SK-N-SH treated with all-trans-retinoic acid at 6 μM for 48 hours (cell line): ENCODE measurements around the gene TCF12.
A peak's percentile ranks its signal among the peaks of the same experiment; 100 is the strongest.

Source experiments
- ATAC-seq: fragments of 200-7000 bp; cut with Tn5 transposase; 3 replicates; pipeline ENCODE4 v1.9.1; 2020; ENCODE audit warnings: mild to moderate bottlenecking, moderate library complexity
- ARNTL ChIP-seq: fragments of 450-650 bp; formaldehyde crosslinking; IDR thresholded peaks from 2 replicates; pipeline ENCODE4 v1.5.0; 2020; ENCODE audit warnings: low read depth, mild to moderate bottlenecking, moderate library complexity, borderline replicate concordance
- BACH2 ChIP-seq: fragments of 250-450 bp; sonication (Bioruptor Pico); IDR thresholded peaks from 2 replicates; pipeline ENCODE4 v1.9.0; 2021; ENCODE audit warnings: mild to moderate bottlenecking, borderline replicate concordance
- CREB5 ChIP-seq: fragments of 250-450 bp; sonication (Bioruptor Pico); IDR thresholded peaks from 2 replicates; pipeline ENCODE4 v1.5.1; 2020; ENCODE audit warnings: low read depth, mild to moderate bottlenecking, moderate library complexity
- CSRNP3 ChIP-seq: fragments of 250-450 bp; sonication (Bioruptor Pico); IDR thresholded peaks from 2 replicates; pipeline ENCODE4 v1.5.1; 2021; ENCODE audit warnings: mild to moderate bottlenecking, moderate library complexity
- ESRRG ChIP-seq: fragments of 250-450 bp; sonication (Bioruptor Pico); IDR thresholded peaks from 2 replicates; pipeline ENCODE4 v1.6.1; 2021; ENCODE audit warnings: mild to moderate bottlenecking
- ISL1 ChIP-seq: fragments of 250-450 bp; sonication (Bioruptor Pico); IDR thresholded peaks from 2 replicates; pipeline ENCODE4 v2.1.2; 2022; ENCODE audit warnings: mild to moderate bottlenecking, moderate library complexity
- OSR1 ChIP-seq: fragments of 250-450 bp; sonication (Bioruptor Pico); IDR thresholded peaks from 2 replicates; pipeline ENCODE4 v1.8.0; 2022; ENCODE audit warnings: moderate library complexity, mild to moderate bottlenecking, inconsistent platforms
- PATZ1 ChIP-seq: fragments of 250-450 bp; sonication (Bioruptor Pico); IDR thresholded peaks from 2 replicates; pipeline ENCODE4 v1.8.0; 2020; ENCODE audit warnings: mild to moderate bottlenecking, moderate library complexity, borderline replicate concordance
- POU6F1 ChIP-seq: fragments of 250-450 bp; sonication (Bioruptor Pico); IDR thresholded peaks from 2 replicates; pipeline ENCODE4 v1.8.0; 2021; ENCODE audit warnings: low read depth, mild to moderate bottlenecking, moderate library complexity, borderline replicate concordance
- RARB ChIP-seq: fragments of 250-450 bp; sonication (Bioruptor Pico); IDR thresholded peaks from 2 replicates; pipeline ENCODE4 v1.8.0; 2021; ENCODE audit warnings: mild to moderate bottlenecking, moderate library complexity
- SNAI2 ChIP-seq: fragments of 250-450 bp; sonication (Bioruptor Pico); IDR thresholded peaks from 2 replicates; pipeline ENCODE4 v1.5.0; 2020; ENCODE audit warnings: mild to moderate bottlenecking, moderate library complexity
- TCF4 ChIP-seq: fragments of 250-450 bp; sonication (Bioruptor Pico); IDR thresholded peaks from 2 replicates; pipeline ENCODE4 v1.8.0; 2021; ENCODE audit warnings: mild to moderate bottlenecking, moderate library complexity, borderline replicate concordance
- TOX ChIP-seq: fragments of 250-450 bp; sonication (Bioruptor Pico); IDR thresholded peaks from 2 replicates; pipeline ENCODE4 v1.8.0; 2021; ENCODE audit warnings: mild to moderate bottlenecking, moderate library complexity, borderline replicate concordance
- TSHZ2 ChIP-seq: fragments of 250-450 bp; sonication (Bioruptor Pico); IDR thresholded peaks from 2 replicates; pipeline ENCODE4 v1.5.0; 2020; ENCODE audit warnings: mild to moderate bottlenecking, moderate library complexity
- ZC3H10 ChIP-seq: fragments of 250-450 bp; sonication (Bioruptor Pico); IDR thresholded peaks from 2 replicates; pipeline ENCODE4 v1.5.1; 2021; ENCODE audit warnings: mild to moderate bottlenecking, moderate library complexity
- ZFP3 ChIP-seq: fragments of 250-450 bp; sonication (Bioruptor Pico); IDR thresholded peaks from 2 replicates; pipeline ENCODE4 v1.5.0; 2020; ENCODE audit warnings: mild to moderate bottlenecking, moderate library complexity
- ZFP30 ChIP-seq: fragments of 450-650 bp; formaldehyde crosslinking; IDR thresholded peaks from 2 replicates; pipeline ENCODE4 v1.5.0; 2022; ENCODE audit warnings: mild to moderate bottlenecking, moderate library complexity
- ZNF565 ChIP-seq: fragments of 450-650 bp; formaldehyde crosslinking; conservative IDR thresholded peaks from 2 replicates; pipeline ENCODE4 v1.5.0; 2020; ENCODE audit warnings: low read depth, mild to moderate bottlenecking, moderate library complexity
- ZNF70 ChIP-seq: fragments of 450-650 bp; formaldehyde crosslinking; IDR thresholded peaks from 2 replicates; pipeline ENCODE4 v1.5.0; 2020; ENCODE audit warnings: mild to moderate bottlenecking, moderate library complexity
- ZNF8 ChIP-seq: fragments of 450-650 bp; formaldehyde crosslinking; IDR thresholded peaks from 2 replicates; pipeline ENCODE4 v1.5.0; 2020; ENCODE audit warnings: mild to moderate bottlenecking, moderate library complexity

The TCF12 gene

GRCh38 chr15:56919031-56919608 lies 676 bp downstream of the TCF12 start:
- peak; percentile 45 for ATAC-seq
- TF ChIP-seq BACH2 (CRISPR knock-in tag) (no peak), TSHZ2 (CRISPR knock-in tag) (no peak), CSRNP3 (CRISPR knock-in tag) (no peak), SNAI2 (CRISPR knock-in tag) (no peak), ESRRG (CRISPR knock-in tag) (no peak), OSR1 (CRISPR knock-in tag) (no peak), ISL1 (CRISPR knock-in tag) (no peak), PATZ1 (CRISPR knock-in tag) (no peak), POU6F1 (no peak), RARB (no peak), CREB5 (no peak), TCF4 (CRISPR knock-in tag) (no peak), ZNF70 (no peak), ZNF565 (CRISPR knock-in tag) (no peak), ZC3H10 (no peak), ZFP30 (CRISPR knock-in tag) (no peak)

- peak; percentile 56 for ATAC-seq
- TF ChIP-seq SNAI2 (CRISPR knock-in tag) = no peak
- TF ChIP-seq CREB5 = no peak
- no peak for TF ChIP-seq TOX (CRISPR knock-in tag)
- TF ChIP-seq ZFP3 (CRISPR knock-in tag) = no peak
- no peak for TF ChIP-seq ZC3H10
- no peak for TF ChIP-seq TCF4 (CRISPR knock-in tag)
- TF ChIP-seq ARNTL (CRISPR knock-in tag) = no peak
- no peak for TF ChIP-seq ZNF565 (CRISPR knock-in tag)
- no peak for TF ChIP-seq ZNF8 (CRISPR knock-in tag)
- TF ChIP-seq RARB = no peak
These were observed 1.3 kb downstream of the TCF12 start for GRCh38 chr15:56919609-56920366.
